Measurements from ENCODE around the gene COL18A1. TPM values are rescaled to one million over a fixed set of nuclear protein-coding genes. Genes with fewer than 3 reads are reported as not detected.

The COL18A1 gene
- polyA plus RNA-seq, 1 of the 3 experiments (the other 2 are of a cell fraction): 118 TPM

- H3K9ac ChIP-seq: no peak overlapping the region
- H3K27ac ChIP-seq (ENCODE audit: low read depth in 2 of 2, low read length in 1 of 2): peak overlapping the region in 1 of 2 experiments; percentile 53; a peak in 2 of 4 replicates
- H3K9me3 ChIP-seq: no peaks in the 10 kb centered on the region
- H4K20me1 ChIP-seq (ENCODE audit: insufficient read depth): peaks cover 49% of the 10 kb centered on the region
- no peak overlapping the region for H3K4me2 ChIP-seq
- peaks cover 88% of the 10 kb centered on the region for H3K79me2 ChIP-seq (ENCODE audit: insufficient read depth)
- POLR2A ChIA-PET: interaction anchor here (0.7 kb wide), 1 partner anchor 67 kb away, joined by 3 read pairs; no protein-coding TSS in a partner anchor
- peak; percentile 63 for DNase-seq
- no peak overlapping the region for H3K4me3 ChIP-seq (ENCODE audit: low read depth in 2 of 2, low read length in 1 of 2)
- TF ChIP-seq SIN3A (IDR thresholded peaks at IDR 0.05; ENCODE audit: borderline replicate concordance, low read depth, low read length) (no peak), SMC3 (IDR thresholded peaks at IDR 0.05; ENCODE audit: low read depth, low read length) (no peak), FOSL2 (IDR thresholded peaks at IDR 0.05; ENCODE audit: borderline replicate concordance, low read depth) (no peak), RAD21 (IDR thresholded peaks at IDR 0.05; ENCODE audit: low read length) (no peak), EP300 (IDR thresholded peaks at IDR 0.05; ENCODE audit: borderline replicate concordance in 1 of 2, low read depth in 1 of 2, low read length in 1 of 2) (no peak), TAF1 (IDR thresholded peaks at IDR 0.05; ENCODE audit: borderline replicate concordance, low read depth, low read length) (no peak), TCF12 (IDR thresholded peaks at IDR 0.05) (no peak), FOXM1 (IDR thresholded peaks at IDR 0.05; ENCODE audit: low read depth) (no peak), RXRA (IDR thresholded peaks at IDR 0.05; ENCODE audit: borderline replicate concordance, low read depth) (no peak)
- TF ChIP-seq, protein P1, sequence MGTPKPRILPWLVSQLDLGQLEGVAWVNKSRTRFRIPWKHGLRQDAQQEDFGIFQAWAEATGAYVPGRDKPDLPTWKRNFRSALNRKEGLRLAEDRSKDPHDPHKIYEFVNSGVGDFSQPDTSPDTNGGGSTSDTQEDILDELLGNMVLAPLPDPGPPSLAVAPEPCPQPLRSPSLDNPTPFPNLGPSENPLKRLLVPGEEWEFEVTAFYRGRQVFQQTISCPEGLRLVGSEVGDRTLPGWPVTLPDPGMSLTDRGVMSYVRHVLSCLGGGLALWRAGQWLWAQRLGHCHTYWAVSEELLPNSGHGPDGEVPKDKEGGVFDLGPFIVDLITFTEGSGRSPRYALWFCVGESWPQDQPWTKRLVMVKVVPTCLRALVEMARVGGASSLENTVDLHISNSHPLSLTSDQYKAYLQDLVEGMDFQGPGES (IDR thresholded peaks at IDR 0.05; ENCODE audit: low read depth, low read length): no peak
- peaks cover 4 to 13% of the 10 kb centered on the region in 2 experiments for H3K36me3 ChIP-seq (replicated peaks in 1 of 2; ENCODE audit: control insufficient read depth in 1 of 2, insufficient read depth in 2 of 2, low read length in 1 of 2)
- CTCF ChIA-PET: interaction anchor here (1.4 to 1.6 kb wide), 2 partner anchors 12 to 325 kb away, joined by 4 to 8 read pairs; no protein-coding TSS in a partner anchor
- peaks cover 4 to 34% of the 10 kb centered on the region in 2 experiments; a peak in 2 of 4 replicates for H3K4me1 ChIP-seq (ENCODE audit: control insufficient read depth in 1 of 2, insufficient read depth in 2 of 2, low read depth in 1 of 2, low read length in 1 of 2)
- H3K27me3 ChIP-seq (ENCODE audit: insufficient read depth): no peaks in the 10 kb centered on the region
- peaks cover 6% of the 10 kb centered on the region for H3F3A ChIP-seq (replicated peaks; ENCODE audit: insufficient read depth)
- H2AFZ ChIP-seq (ENCODE audit: low read depth): no peak overlapping the region
- no peaks in the 10 kb centered on the region for H3K9me2 ChIP-seq
- 94% methylated on average over 14 of the region's 27 CpGs for WGBS (ENCODE audit: low lambda C conversion rate)
Observed at GRCh38 chr21:45465611-45466329, 60.8 kb downstream of the COL18A1 start.

- 60% methylated on average over 1 of the region's 30 CpGs for WGBS (ENCODE audit: low lambda C conversion rate)
- Histone ChIP-seq H3K79me2 (ENCODE audit: insufficient read depth) (peaks cover 82% of the 10 kb centered on the region), H3K9me3 (no peaks in the 10 kb centered on the region), H2AFZ (ENCODE audit: low read depth) (no peak overlapping the region), H3F3A (replicated peaks; ENCODE audit: insufficient read depth) (peaks cover 14% of the 10 kb centered on the region), H3K4me1 (ENCODE audit: control insufficient read depth in 1 of 2, insufficient read depth in 2 of 2, low read depth in 1 of 2, low read length in 1 of 2) (peaks cover 12 to 34% of the 10 kb centered on the region in 2 experiments; a peak in 3 of 4 replicates), H3K36me3 (replicated peaks in 1 of 2; ENCODE audit: control insufficient read depth in 1 of 2, insufficient read depth in 2 of 2, low read length in 1 of 2) (peaks cover 4 to 13% of the 10 kb centered on the region in 2 experiments), H3K9me2 (no peaks in the 10 kb centered on the region), H3K9ac (no peak overlapping the region), H3K4me3 (ENCODE audit: low read depth in 2 of 2, low read length in 1 of 2) (no peak overlapping the region), H3K27ac (ENCODE audit: low read depth in 2 of 2, low read length in 1 of 2) (peak overlapping the region in 1 of 2 experiments; percentile 85; a peak in 2 of 4 replicates), H3K27me3 (ENCODE audit: insufficient read depth) (no peaks in the 10 kb centered on the region), H4K20me1 (ENCODE audit: insufficient read depth) (peaks cover 52% of the 10 kb centered on the region), H3K4me2 (no peak overlapping the region)
- peak; percentile 91 for DNase-seq
- POLR2A ChIA-PET: interaction anchor here (0.7 kb wide), 1 partner anchor 66 kb away, joined by 3 read pairs; no protein-coding TSS in a partner anchor
- CTCF ChIA-PET: interaction anchor here (0.8 to 1.6 kb wide), 4 partner anchors 12 to 326 kb away, joined by 3 to 8 read pairs (median 4); no protein-coding TSS in a partner anchor
- TF ChIP-seq CHD2 (IDR thresholded peaks at IDR 0.05; ENCODE audit: low read length, partially characterized antibody) (peak; percentile 68), RAD21 (IDR thresholded peaks at IDR 0.05; ENCODE audit: low read length) (no peak), RFX5 (IDR thresholded peaks at IDR 0.05; ENCODE audit: low read length) (no peak), TCF12 (IDR thresholded peaks at IDR 0.05) (peak; percentile 41; the same call in 1 of the 2 replicates), RCOR1 (IDR thresholded peaks at IDR 0.05; ENCODE audit: low read length) (peak; percentile 94), SIN3A (IDR thresholded peaks at IDR 0.05; ENCODE audit: borderline replicate concordance, low read depth, low read length) (no peak), GATA2 (CRISPR knock-in tag; IDR thresholded peaks at IDR 0.05) (peak; percentile 91), ZBTB33 (IDR thresholded peaks at IDR 0.05; ENCODE audit: borderline replicate concordance, low read depth) (no peak), MXI1 (IDR thresholded peaks at IDR 0.05; ENCODE audit: low read depth, low read length) (peak; percentile 47; the same call in 1 of the 2 replicates), FOXJ3 (CRISPR knock-in tag; IDR thresholded peaks at IDR 0.05) (peak; percentile 81), POLR2AphosphoS5 (IDR thresholded peaks at IDR 0.05; ENCODE audit: low read depth, low read length) (no peak)
- TF ChIP-seq, protein P2, sequence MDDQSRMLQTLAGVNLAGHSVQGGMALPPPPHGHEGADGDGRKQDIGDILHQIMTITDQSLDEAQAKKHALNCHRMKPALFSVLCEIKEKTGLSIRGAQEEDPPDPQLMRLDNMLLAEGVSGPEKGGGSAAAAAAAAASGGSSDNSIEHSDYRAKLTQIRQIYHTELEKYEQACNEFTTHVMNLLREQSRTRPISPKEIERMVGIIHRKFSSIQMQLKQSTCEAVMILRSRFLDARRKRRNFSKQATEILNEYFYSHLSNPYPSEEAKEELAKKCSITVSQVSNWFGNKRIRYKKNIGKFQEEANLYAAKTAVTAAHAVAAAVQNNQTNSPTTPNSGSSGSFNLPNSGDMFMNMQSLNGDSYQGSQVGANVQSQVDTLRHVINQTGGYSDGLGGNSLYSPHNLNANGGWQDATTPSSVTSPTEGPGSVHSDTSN (IDR thresholded peaks at IDR 0.05): no peak
- TF ChIP-seq, protein P3, sequence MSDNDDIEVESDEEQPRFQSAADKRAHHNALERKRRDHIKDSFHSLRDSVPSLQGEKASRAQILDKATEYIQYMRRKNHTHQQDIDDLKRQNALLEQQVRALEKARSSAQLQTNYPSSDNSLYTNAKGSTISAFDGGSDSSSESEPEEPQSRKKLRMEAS (IDR thresholded peaks at IDR 0.05; ENCODE audit: low read depth): no peak
Observed at GRCh38 chr21:45466330-45467220, 61.6 kb downstream of the COL18A1 start.
